ENCODE measurements around the gene GABPB2.

GRCh38 chr1:151165738-151166504, 95.4 kb downstream of the GABPB2 start, which contains the start of the genes LYSMD1 and SCNM1:
- TF ChIP-seq CTCF (IDR thresholded peaks at IDR 0.05) = peak in 2 of 3 experiments; percentile 29 to 37
- peak; percentile 93 to 100 for TF ChIP-seq POLR2AphosphoS5 (IDR thresholded peaks at IDR 0.05; ENCODE audit: insufficient read depth in 1 of 2, low read depth in 1 of 2)

Measured in vagina (tissue), 2 donors.